WTC11 (cell line): ENCODE data around the gene SKAP1.

Source experiments
- CBFB ChIP-seq: sonication (generic); formaldehyde crosslinking; IDR thresholded peaks from 2 replicates; pipeline ENCODE4 v1.8.1; 2022; ENCODE audit warnings: mild to moderate bottlenecking, low read depth, missing genetic modification reagents
- CTCF ChIP-seq: fragments of 200-600 bp; IDR thresholded peaks from 2 replicates; pipeline ENCODE4 v1.8.0; 2022; ENCODE audit warnings: antibody characterized with exemption
- ZBTB43 ChIP-seq: sonication (generic); formaldehyde crosslinking; IDR thresholded peaks from 2 replicates; pipeline ENCODE4 v1.8.1; 2023; ENCODE audit warnings: mild to moderate bottlenecking, missing genetic modification reagents

GRCh38 chr17:48433896-48434295 lies 3.9 kb upstream of the SKAP1 start:
- TF ChIP-seq CTCF: no peak
- TF ChIP-seq ZBTB43 (CRISPR knock-in tag): no peak
- no peak for TF ChIP-seq CBFB (CRISPR knock-in tag)
